Measurements from ENCODE around the gene RIMBP2. TPM values are rescaled to one million over a fixed set of nuclear protein-coding genes. Genes with fewer than 3 reads are reported as not detected.

RIMBP2 gene
- polyA plus RNA-seq, 1 donor from 2014 or later, result 14.6 TPM

GRCh38 chr12:130577351-130577750 lies 138.7 kb downstream of the RIMBP2 start:
- peak overlapping the region; percentile 34 for H3K27ac ChIP-seq (ENCODE audit: low read length)
- H3F3A ChIP-seq (ENCODE audit: insufficient read depth, low read length, poor library complexity, severe bottlenecking), result no peaks in the 10 kb centered on the region
- no peaks in the 10 kb centered on the region for H3K36me3 ChIP-seq (ENCODE audit: insufficient read depth, low read length)
- H3K4me2 ChIP-seq (ENCODE audit: low read length), result no peak overlapping the region
- H2AFZ ChIP-seq (ENCODE audit: low read depth, low read length), result no peak overlapping the region
- H3K79me2 ChIP-seq (replicated peaks; ENCODE audit: insufficient read depth, low read length), result no peaks in the 10 kb centered on the region
- no peaks in the 10 kb centered on the region for H3K27me3 ChIP-seq (ENCODE audit: insufficient read depth, low read depth, low read length)
- no peaks in the 10 kb centered on the region for H3K9me2 ChIP-seq (ENCODE audit: insufficient read depth, low read length)
- no peak for TF ChIP-seq RAD21 (conservative IDR thresholded peaks at IDR 0.05)
- TF ChIP-seq EP300 (conservative IDR thresholded peaks at IDR 0.05; ENCODE audit: poor library complexity, severe bottlenecking), result no peak
- TF ChIP-seq, protein P1, sequence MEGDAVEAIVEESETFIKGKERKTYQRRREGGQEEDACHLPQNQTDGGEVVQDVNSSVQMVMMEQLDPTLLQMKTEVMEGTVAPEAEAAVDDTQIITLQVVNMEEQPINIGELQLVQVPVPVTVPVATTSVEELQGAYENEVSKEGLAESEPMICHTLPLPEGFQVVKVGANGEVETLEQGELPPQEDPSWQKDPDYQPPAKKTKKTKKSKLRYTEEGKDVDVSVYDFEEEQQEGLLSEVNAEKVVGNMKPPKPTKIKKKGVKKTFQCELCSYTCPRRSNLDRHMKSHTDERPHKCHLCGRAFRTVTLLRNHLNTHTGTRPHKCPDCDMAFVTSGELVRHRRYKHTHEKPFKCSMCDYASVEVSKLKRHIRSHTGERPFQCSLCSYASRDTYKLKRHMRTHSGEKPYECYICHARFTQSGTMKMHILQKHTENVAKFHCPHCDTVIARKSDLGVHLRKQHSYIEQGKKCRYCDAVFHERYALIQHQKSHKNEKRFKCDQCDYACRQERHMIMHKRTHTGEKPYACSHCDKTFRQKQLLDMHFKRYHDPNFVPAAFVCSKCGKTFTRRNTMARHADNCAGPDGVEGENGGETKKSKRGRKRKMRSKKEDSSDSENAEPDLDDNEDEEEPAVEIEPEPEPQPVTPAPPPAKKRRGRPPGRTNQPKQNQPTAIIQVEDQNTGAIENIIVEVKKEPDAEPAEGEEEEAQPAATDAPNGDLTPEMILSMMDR (IDR thresholded peaks at IDR 0.05; ENCODE audit: poor library complexity, severe bottlenecking), result no peak
- no peak for TF ChIP-seq TAF1 (IDR thresholded peaks at IDR 0.05; ENCODE audit: low read depth)
- TF ChIP-seq, protein P2, sequence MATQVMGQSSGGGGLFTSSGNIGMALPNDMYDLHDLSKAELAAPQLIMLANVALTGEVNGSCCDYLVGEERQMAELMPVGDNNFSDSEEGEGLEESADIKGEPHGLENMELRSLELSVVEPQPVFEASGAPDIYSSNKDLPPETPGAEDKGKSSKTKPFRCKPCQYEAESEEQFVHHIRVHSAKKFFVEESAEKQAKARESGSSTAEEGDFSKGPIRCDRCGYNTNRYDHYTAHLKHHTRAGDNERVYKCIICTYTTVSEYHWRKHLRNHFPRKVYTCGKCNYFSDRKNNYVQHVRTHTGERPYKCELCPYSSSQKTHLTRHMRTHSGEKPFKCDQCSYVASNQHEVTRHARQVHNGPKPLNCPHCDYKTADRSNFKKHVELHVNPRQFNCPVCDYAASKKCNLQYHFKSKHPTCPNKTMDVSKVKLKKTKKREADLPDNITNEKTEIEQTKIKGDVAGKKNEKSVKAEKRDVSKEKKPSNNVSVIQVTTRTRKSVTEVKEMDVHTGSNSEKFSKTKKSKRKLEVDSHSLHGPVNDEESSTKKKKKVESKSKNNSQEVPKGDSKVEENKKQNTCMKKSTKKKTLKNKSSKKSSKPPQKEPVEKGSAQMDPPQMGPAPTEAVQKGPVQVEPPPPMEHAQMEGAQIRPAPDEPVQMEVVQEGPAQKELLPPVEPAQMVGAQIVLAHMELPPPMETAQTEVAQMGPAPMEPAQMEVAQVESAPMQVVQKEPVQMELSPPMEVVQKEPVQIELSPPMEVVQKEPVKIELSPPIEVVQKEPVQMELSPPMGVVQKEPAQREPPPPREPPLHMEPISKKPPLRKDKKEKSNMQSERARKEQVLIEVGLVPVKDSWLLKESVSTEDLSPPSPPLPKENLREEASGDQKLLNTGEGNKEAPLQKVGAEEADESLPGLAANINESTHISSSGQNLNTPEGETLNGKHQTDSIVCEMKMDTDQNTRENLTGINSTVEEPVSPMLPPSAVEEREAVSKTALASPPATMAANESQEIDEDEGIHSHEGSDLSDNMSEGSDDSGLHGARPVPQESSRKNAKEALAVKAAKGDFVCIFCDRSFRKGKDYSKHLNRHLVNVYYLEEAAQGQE (IDR thresholded peaks at IDR 0.05; ENCODE audit: borderline replicate concordance), result no peak
- no peak for TF ChIP-seq SMC3 (conservative IDR thresholded peaks at IDR 0.05; ENCODE audit: poor library complexity)
- no peak for TF ChIP-seq POLR2AphosphoS5 (IDR thresholded peaks at IDR 0.05)
- TF ChIP-seq EZH2 (IDR thresholded peaks at IDR 0.05; ENCODE audit: borderline replicate concordance, insufficient read depth, low read length, poor library complexity, severe bottlenecking), result no peak
- TF ChIP-seq MXI1 (conservative IDR thresholded peaks at IDR 0.05; ENCODE audit: poor library complexity, severe bottlenecking), result no peak
- H3K9me3 ChIP-seq (ENCODE audit: low read length), result no peaks in the 10 kb centered on the region
- no peaks in the 10 kb centered on the region for H4K20me1 ChIP-seq (ENCODE audit: insufficient read depth)
- no peak overlapping the region for H3K4me3 ChIP-seq (ENCODE audit: low read length)
- no peak overlapping the region for H3K9ac ChIP-seq (ENCODE audit: low read length)

GRCh38 chr12:130576371-130576816 lies 139.7 kb downstream of the RIMBP2 start:
- Histone ChIP-seq H3K9me2 (ENCODE audit: insufficient read depth, low read length) (no peaks in the 10 kb centered on the region), H3K4me2 (ENCODE audit: low read length) (no peak overlapping the region), H3K9me3 (ENCODE audit: low read length) (no peaks in the 10 kb centered on the region), H3K9ac (ENCODE audit: low read length) (no peak overlapping the region), H3F3A (ENCODE audit: insufficient read depth, low read length, poor library complexity, severe bottlenecking) (no peaks in the 10 kb centered on the region), H3K27ac (ENCODE audit: low read length) (no peak overlapping the region), H3K36me3 (ENCODE audit: insufficient read depth, low read length) (no peaks in the 10 kb centered on the region), H3K79me2 (replicated peaks; ENCODE audit: insufficient read depth, low read length) (no peaks in the 10 kb centered on the region), H3K27me3 (ENCODE audit: insufficient read depth, low read depth, low read length) (no peaks in the 10 kb centered on the region), H4K20me1 (ENCODE audit: insufficient read depth) (no peaks in the 10 kb centered on the region), H3K4me3 (ENCODE audit: low read length) (no peak overlapping the region), H2AFZ (ENCODE audit: low read depth, low read length) (no peak overlapping the region)
- TF ChIP-seq SMC3 (conservative IDR thresholded peaks at IDR 0.05; ENCODE audit: poor library complexity), result no peak
- TF ChIP-seq EZH2 (IDR thresholded peaks at IDR 0.05; ENCODE audit: borderline replicate concordance, insufficient read depth, low read length, poor library complexity, severe bottlenecking), result no peak
- TF ChIP-seq, protein P2 (IDR thresholded peaks at IDR 0.05; ENCODE audit: borderline replicate concordance), result no peak
- TF ChIP-seq POLR2AphosphoS5 (IDR thresholded peaks at IDR 0.05), result no peak
- no peak for TF ChIP-seq RAD21 (conservative IDR thresholded peaks at IDR 0.05)
- TF ChIP-seq, protein P1 (IDR thresholded peaks at IDR 0.05; ENCODE audit: poor library complexity, severe bottlenecking), result no peak
- no peak for TF ChIP-seq TAF1 (IDR thresholded peaks at IDR 0.05; ENCODE audit: low read depth)
- no peak for TF ChIP-seq EP300 (conservative IDR thresholded peaks at IDR 0.05; ENCODE audit: poor library complexity, severe bottlenecking)
- no peak for TF ChIP-seq MXI1 (conservative IDR thresholded peaks at IDR 0.05; ENCODE audit: poor library complexity, severe bottlenecking)

All from neural cell (in vitro differentiated cells).